CD14-positive monocyte (primary cell): ENCODE data around the gene AGBL1. TPM values are rescaled to one million over a fixed set of nuclear protein-coding genes. Genes with fewer than 3 reads are reported as not detected.

Source experiments
- DNase-seq, 3 donors: peaks; one replicate each; pipeline ENCODE4 v3.0.0-alpha.2; 2011 to 2022
- H2AFZ ChIP-seq: 2 replicates; pipeline ENCODE4 v1.6.0; 2012; ENCODE audit warnings: mild to moderate bottlenecking, low read depth, low read length, inconsistent platforms; ENCODE audit not compliant: insufficient read depth, poor library complexity, severe bottlenecking
- H3K27ac ChIP-seq, 2 donors: 1 replicate in 1 of 2; 2 replicates in 1 of 2; pipeline ENCODE4 v1.5.1; 2012 to 2013; ENCODE audit warnings: low read length in 2 of 2, control low read depth in 1 of 2, inconsistent platforms in 1 of 2, low read depth in 1 of 2, mild to moderate bottlenecking in 1 of 2
- H3K27me3 ChIP-seq, 2 donors: one replicate each; pipeline versions ENCODE4 v1.6.0 to v1.6.1; 2011 to 2013; ENCODE audit warnings: low read length in 2 of 2; ENCODE audit not compliant: control insufficient read depth in 2 of 2, insufficient read depth in 2 of 2
- H3K36me3 ChIP-seq, 2 donors: replicated peaks in 1 of 2; 1 replicate in 1 of 2; 2 replicates in 1 of 2; pipeline versions ENCODE4 v1.5.1 to v1.6.1; 2012 to 2013; ENCODE audit warnings: low read length in 2 of 2, control low read depth in 1 of 2, inconsistent platforms in 1 of 2, mild to moderate bottlenecking in 1 of 2; ENCODE audit not compliant: insufficient read depth in 2 of 2, control insufficient read depth in 1 of 2
- H3K4me1 ChIP-seq, 2 donors: 1 replicate in 1 of 2; 2 replicates in 1 of 2; pipeline versions ENCODE4 v1.5.1 to v1.6.1; 2012 to 2013; ENCODE audit warnings: low read length in 2 of 2, control low read depth in 1 of 2, inconsistent platforms in 1 of 2, mild to moderate bottlenecking in 1 of 2, moderate library complexity in 1 of 2; ENCODE audit not compliant: insufficient read depth in 2 of 2, control insufficient read depth in 1 of 2
- H3K4me2 ChIP-seq: replicated peaks from 2 replicates; pipeline ENCODE3; 2012; ENCODE audit warnings: low read length, moderate library complexity, mild to moderate bottlenecking; ENCODE audit not compliant: poor library complexity, severe bottlenecking; ENCODE audit errors: extremely low read depth
- H3K4me3 ChIP-seq, 3 experiments: fragments of 200-600 bp in 1 of 3; sonication (generic) in 1 of 3; replicated peaks in 1 of 3; 1 replicate in 2 of 3; 2 replicates in 1 of 3; pipeline ENCODE4 v1.5.1; 2011 to 2013; ENCODE audit warnings: low read length in 3 of 3, mild to moderate bottlenecking in 3 of 3, control low read depth in 2 of 3, low read depth in 2 of 3, inconsistent platforms in 1 of 3, moderate library complexity in 1 of 3
- H3K79me2 ChIP-seq: 2 replicates; pipeline ENCODE4 v1.6.0; 2012; ENCODE audit warnings: mild to moderate bottlenecking, control low read depth, inconsistent platforms, low read length, moderate library complexity; ENCODE audit not compliant: insufficient read depth
- H3K9ac ChIP-seq: 2 replicates; pipeline ENCODE4 v1.6.0; 2017; ENCODE audit warnings: low read length, mild to moderate bottlenecking; ENCODE audit not compliant: insufficient read depth, poor library complexity, severe bottlenecking
- H3K9me3 ChIP-seq, 2 donors: replicated peaks in 1 of 2; 1 replicate in 1 of 2; 2 replicates in 1 of 2; pipeline versions ENCODE4 v1.5.1 to v1.6.1; 2012 to 2013; ENCODE audit warnings: low read length in 2 of 2, control low read depth in 1 of 2; ENCODE audit not compliant: control insufficient read depth in 1 of 2, insufficient read depth in 1 of 2
- H4K20me1 ChIP-seq: 2 replicates; pipeline ENCODE4 v1.6.0; 2012; ENCODE audit warnings: mild to moderate bottlenecking, low read length, control low read depth, moderate library complexity; ENCODE audit not compliant: insufficient read depth
- H3K27ac Mint-ChIP-seq, 7 donors: one replicate each; pipeline ENCODE4 v1.8.0; 2020; ENCODE audit warnings: mild to moderate bottlenecking in 7 of 7, mixed read lengths in 7 of 7, moderate library complexity in 6 of 7, inconsistent platforms in 2 of 7
- H3K27me3 Mint-ChIP-seq, 3 donors: one replicate each; pipeline ENCODE4 v1.8.0; 2021 to 2022; ENCODE audit warnings: low read depth in 3 of 3, mild to moderate bottlenecking in 3 of 3, mixed read lengths in 3 of 3, moderate library complexity in 3 of 3, inconsistent platforms in 1 of 3
- H3K36me3 Mint-ChIP-seq, 2 donors: one replicate each; pipeline ENCODE4 v1.8.0; 2020; ENCODE audit warnings: mixed read lengths in 2 of 2, inconsistent platforms in 1 of 2, mild to moderate bottlenecking in 1 of 2
- H3K4me1 Mint-ChIP-seq: one replicate; pipeline ENCODE4 v1.8.0; 2020; ENCODE audit warnings: mild to moderate bottlenecking, mixed read lengths
- H3K4me3 Mint-ChIP-seq, 2 donors: one replicate each; pipeline ENCODE4 v1.8.0; 2020; ENCODE audit warnings: mild to moderate bottlenecking in 2 of 2, mixed read lengths in 2 of 2, moderate library complexity in 1 of 2
- H3K9me3 Mint-ChIP-seq, 7 donors: one replicate each; pipeline ENCODE4 v1.8.0; 2020 to 2022; ENCODE audit warnings: mixed read lengths in 7 of 7, mild to moderate bottlenecking in 6 of 7, moderate library complexity in 6 of 7, inconsistent platforms in 2 of 7
- CTCF ChIP-seq: fragments of 200-600 bp; IDR thresholded peaks from one replicate; pipeline ENCODE4 v1.8.0; 2022; ENCODE audit warnings: antibody characterized with exemption, mild to moderate bottlenecking
- WGBS: methylation state at CpG from one replicate; pipeline ENCODE4 v1.1.5; 2013; ENCODE audit warnings: missing lambda C conversion rate; ENCODE audit not compliant: insufficient coverage; 5-methylcytosine and 5-hydroxymethylcytosine counted together
- intact Hi-C, 2 donors: fragments of 100-400 bp; cut with micrococcal nuclease; formaldehyde crosslinking; loops; one replicate each; pipeline versions ENCODE4 v1.15.0 to v1.15.1; 2023
- polyA minus RNA-seq: library from RNA; depleted of rRNA, polyadenylated mRNA; stranded (reverse); fragments of >200 nt; gene quantifications from 2 replicates; pipeline ENCODE4 v1.2.3, GENCODE V29; 2012
- polyA plus RNA-seq, 3 donors: library from polyadenylated mRNA; depleted of rRNA in 1 of 3; unstranded in 2 of 3; stranded (reverse) in 1 of 3; fragments of 300-500 nt in 2 of 3; fragments of >200 nt in 1 of 3; fragmentation: Illumina TruSeq in 2 of 3; gene quantifications; 1 replicate in 2 of 3; 2 replicates in 1 of 3; pipeline ENCODE4 v1.2.3, GENCODE V29; 2012 to 2021
- total RNA-seq, 12 experiments: library from RNA in 1 of 12; stranded (reverse) in 1 of 12; fragments of 120-200 nt in 1 of 12; gene quantifications; one replicate each; pipeline ENCODE4 v1.2.4 and lab custom pipeline; 2013 to 2026; ENCODE audit warnings: mixed read lengths in 6 of 12, inconsistent platforms in 1 of 12

Gene AGBL1
- not detected for total RNA-seq (2013)
- polyA plus RNA-seq (not detected), polyA minus RNA-seq (not detected in 2 replicates), total RNA-seq (lab: John Stamatoyannopoulos, UW) (0 to 4.1 (median 0) reads per million in 11 experiments)

DNA sequence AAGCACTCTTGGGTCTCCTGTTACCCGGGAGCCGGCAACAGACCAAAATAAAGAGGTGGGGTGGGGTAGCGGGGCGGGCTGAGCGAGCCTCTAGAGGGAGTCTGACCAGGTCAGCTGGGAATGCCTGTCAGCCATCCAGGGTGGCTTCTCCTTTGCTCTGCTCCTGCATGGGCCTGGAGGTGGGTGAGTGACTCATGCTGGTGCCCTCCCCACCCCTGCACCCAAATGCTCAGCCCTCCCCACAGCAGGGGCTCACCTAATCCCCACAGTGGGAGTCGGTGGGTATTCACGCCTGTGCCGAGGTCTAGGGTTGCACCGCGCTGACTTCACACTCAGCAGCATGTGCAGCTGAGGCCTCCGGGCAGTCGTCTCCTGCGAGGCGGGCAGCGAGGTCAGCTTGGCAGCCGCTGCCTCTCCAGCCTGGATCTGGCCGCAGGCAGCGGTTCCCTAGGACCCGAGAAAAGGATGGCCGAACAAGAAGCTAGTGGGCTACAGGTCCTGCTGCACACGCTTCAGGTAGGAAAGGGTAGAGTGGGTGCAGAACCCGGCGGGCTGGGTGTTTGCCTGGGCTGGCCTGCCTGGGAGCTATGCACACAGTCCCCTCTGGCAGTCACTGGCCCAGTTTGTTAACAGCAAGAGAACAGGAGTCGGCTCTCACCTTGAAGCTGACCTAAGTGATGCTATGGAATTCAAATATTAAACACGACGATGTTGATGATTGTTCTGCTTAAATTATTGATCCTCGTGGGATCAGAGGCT is at the start of gene AGBL1:
Gene AGBL1 (plus strand): TSS at position 364 of the 759 bp plus-strand sequence.
- Mint-ChIP-seq H3K27me3 (peaks cover 0 to 3% (median 2%) of the 10 kb centered on the region in 3 donors), H3K4me3 (no peak within 1 kb of the TSS), H3K9me3 (peaks cover 0 to 6% (median 2%) of the 10 kb centered on the region in 7 donors), H3K27ac (no peak within 1 kb of the TSS), H3K36me3 (no peaks in the 10 kb centered on the region), H3K4me1 (no peaks in the 10 kb centered on the region)
- 83% methylated on average over 20 of the region's 27 CpGs for WGBS
- H2AFZ ChIP-seq = no peak within 1 kb of the TSS
- no peak for DNase-seq
- no peak within 1 kb of the TSS for H3K4me2 ChIP-seq
- H3K9me3 ChIP-seq = no peaks in the 10 kb centered on the region
- H3K27ac ChIP-seq = no peak within 1 kb of the TSS
- no peaks in the 10 kb centered on the region for H3K36me3 ChIP-seq
- no peak within 1 kb of the TSS for H3K4me3 ChIP-seq
- TF ChIP-seq CTCF = no peak
- H3K79me2 ChIP-seq = no peaks in the 10 kb centered on the region
- no peaks in the 10 kb centered on the region for H4K20me1 ChIP-seq
- H3K27me3 ChIP-seq = no peaks in the 10 kb centered on the region
- no peaks in the 10 kb centered on the region for H3K4me1 ChIP-seq
- no peak within 1 kb of the TSS for H3K9ac ChIP-seq
- intact Hi-C loops = no loop called here

GRCh38 chr15:86034904-86035303 is 44.8 kb upstream of the AGBL1 start:
- no peak overlapping the region for H3K27ac Mint-ChIP-seq
- intact Hi-C loops = no loop called here
- peaks cover 0 to 5% (median 0%) of the 10 kb centered on the region in 7 donors for H3K9me3 Mint-ChIP-seq

More at GRCh38 chr15:86034904-86035303, 44.8 kb upstream of the AGBL1 start:
- H3K4me1 Mint-ChIP-seq = no peaks in the 10 kb centered on the region
- no peaks in the 10 kb centered on the region for H3K27me3 ChIP-seq
- no peak overlapping the region for H3K4me3 ChIP-seq
- TF ChIP-seq CTCF = no peak
- H2AFZ ChIP-seq = no peak overlapping the region
- H4K20me1 ChIP-seq = no peaks in the 10 kb centered on the region
- no peaks in the 10 kb centered on the region for H3K79me2 ChIP-seq
- H3K4me2 ChIP-seq = no peak overlapping the region
- H3K36me3 ChIP-seq = no peaks in the 10 kb centered on the region
- no peaks in the 10 kb centered on the region for H3K36me3 Mint-ChIP-seq
- no peak overlapping the region for H3K27ac ChIP-seq
- peaks cover 2% of the 10 kb centered on the region in 3 donors for H3K27me3 Mint-ChIP-seq
- no peaks in the 10 kb centered on the region for H3K9me3 ChIP-seq
- DNase-seq = no peak
- no peak overlapping the region for H3K4me3 Mint-ChIP-seq
- H3K4me1 ChIP-seq = no peaks in the 10 kb centered on the region
- no peak overlapping the region for H3K9ac ChIP-seq
